HUES6 (cell line): ENCODE results near the gene B3GAT1.
"Not testable (repeated sequence)": the region's sequence is repeated elsewhere in the genome, so short reads cannot be mapped to it uniquely, and the experiment has no call there.

Source experiments
- H3K27ac ChIP-seq: 2 replicates; pipeline ENCODE4 v1.7.0; 2013; ENCODE audit warnings: low read depth, mild to moderate bottlenecking, low read length, inconsistent platforms
- H3K27me3 ChIP-seq: 2 replicates; pipeline ENCODE4 v1.6.1; 2013; ENCODE audit warnings: low read length; ENCODE audit not compliant: control insufficient read depth, insufficient read depth
- H3K36me3 ChIP-seq: 2 replicates; pipeline ENCODE4 v1.6.1; 2013; ENCODE audit warnings: low read length; ENCODE audit not compliant: control insufficient read depth, insufficient read depth
- H3K4me1 ChIP-seq: 2 replicates; pipeline ENCODE4 v1.6.1; 2013; ENCODE audit warnings: low read length; ENCODE audit not compliant: control insufficient read depth, insufficient read depth
- H3K4me3 ChIP-seq: 2 replicates; pipeline ENCODE4 v1.5.1; 2013; ENCODE audit warnings: low read depth, low read length
- H3K9ac ChIP-seq: one replicate; pipeline ENCODE4 v1.6.1; 2013; ENCODE audit warnings: mild to moderate bottlenecking, low read length
- H3K9me3 ChIP-seq: 2 replicates; pipeline ENCODE4 v1.6.1; 2013; ENCODE audit warnings: low read depth, low read length; ENCODE audit not compliant: control insufficient read depth, insufficient read depth

Gene B3GAT1

DNA sequence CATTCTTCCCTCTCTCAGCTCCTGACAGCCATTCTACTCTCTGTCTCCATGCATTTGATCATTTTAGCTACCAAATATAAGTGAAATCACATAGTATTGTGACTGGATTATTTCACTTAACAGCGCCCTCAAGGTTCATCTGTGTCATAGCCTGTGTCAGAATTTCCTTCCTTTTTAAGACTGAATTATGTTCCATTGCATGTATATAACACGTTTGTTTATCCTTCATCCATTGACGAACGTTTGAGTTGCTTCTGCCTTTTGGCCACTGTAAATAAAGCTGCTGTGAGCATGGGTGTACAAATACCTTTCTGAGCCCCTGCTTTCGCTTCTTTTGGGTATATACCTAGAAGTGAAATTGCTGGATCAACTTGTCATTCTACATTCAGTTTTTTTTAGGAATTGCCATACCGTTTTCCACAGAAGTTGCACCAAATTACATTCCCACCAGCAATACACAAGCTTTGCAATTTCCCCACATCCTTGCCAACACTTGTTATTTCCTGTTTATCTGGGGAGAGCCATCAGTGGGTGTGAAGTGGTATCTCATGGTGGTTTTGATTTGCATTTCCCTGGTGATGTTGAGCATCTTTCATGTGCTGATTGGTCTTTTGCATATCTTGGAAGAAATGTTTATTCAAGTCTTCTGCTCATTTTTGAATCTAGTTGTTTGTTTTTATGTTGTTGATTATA, 62.8 kb downstream of the B3GAT1 start:
- Histone ChIP-seq H3K9ac (no peak overlapping the region), H3K27ac (no peak overlapping the region), H3K27me3 (no peaks in the 10 kb centered on the region), H3K4me1 (peaks cover 20% of the 10 kb centered on the region), H3K36me3 (no peaks in the 10 kb centered on the region), H3K9me3 (no peaks in the 10 kb centered on the region), H3K4me3 (no peak overlapping the region)

DNA sequence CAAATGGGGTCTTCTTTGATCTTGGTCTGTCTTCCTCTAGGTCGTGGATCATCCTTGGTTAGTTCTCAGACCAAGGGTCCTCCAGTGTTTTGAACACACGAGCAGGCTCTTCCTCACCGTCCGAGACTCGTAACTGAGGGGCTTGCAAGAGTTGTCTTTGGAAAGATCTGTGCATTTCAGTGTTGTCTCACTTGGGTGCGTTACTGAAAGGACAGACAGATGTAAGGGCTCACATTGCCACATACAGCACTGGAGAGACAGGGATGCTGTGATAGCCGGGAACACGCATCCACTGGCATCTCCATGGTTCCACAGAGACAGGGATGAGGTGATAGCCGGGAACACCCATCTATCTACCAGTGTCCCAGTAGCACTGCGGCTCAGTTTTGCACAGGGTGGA, 64.6 kb downstream of the B3GAT1 start:
- Histone ChIP-seq H3K4me1 (peaks cover 20% of the 10 kb centered on the region), H3K4me3 (no peak overlapping the region), H3K27ac (no peak overlapping the region), H3K27me3 (peaks cover 6% of the 10 kb centered on the region; the same call in 1 of the 2 replicates), H3K36me3 (no peaks in the 10 kb centered on the region), H3K9me3 (no peaks in the 10 kb centered on the region), H3K9ac (no peak overlapping the region)

- Histone ChIP-seq H3K36me3 (no peaks in the 10 kb centered on the region), H3K9me3 (no peaks in the 10 kb centered on the region), H3K4me1 (peaks cover 20% of the 10 kb centered on the region), H3K27me3 (peaks cover 6% of the 10 kb centered on the region; the same call in 1 of the 2 replicates), H3K4me3 (no peak overlapping the region), H3K27ac (no peak overlapping the region), H3K9ac (no peak overlapping the region)
Measured at GRCh38 chr11:134346976-134347350, 65.1 kb downstream of the B3GAT1 start.

DNA sequence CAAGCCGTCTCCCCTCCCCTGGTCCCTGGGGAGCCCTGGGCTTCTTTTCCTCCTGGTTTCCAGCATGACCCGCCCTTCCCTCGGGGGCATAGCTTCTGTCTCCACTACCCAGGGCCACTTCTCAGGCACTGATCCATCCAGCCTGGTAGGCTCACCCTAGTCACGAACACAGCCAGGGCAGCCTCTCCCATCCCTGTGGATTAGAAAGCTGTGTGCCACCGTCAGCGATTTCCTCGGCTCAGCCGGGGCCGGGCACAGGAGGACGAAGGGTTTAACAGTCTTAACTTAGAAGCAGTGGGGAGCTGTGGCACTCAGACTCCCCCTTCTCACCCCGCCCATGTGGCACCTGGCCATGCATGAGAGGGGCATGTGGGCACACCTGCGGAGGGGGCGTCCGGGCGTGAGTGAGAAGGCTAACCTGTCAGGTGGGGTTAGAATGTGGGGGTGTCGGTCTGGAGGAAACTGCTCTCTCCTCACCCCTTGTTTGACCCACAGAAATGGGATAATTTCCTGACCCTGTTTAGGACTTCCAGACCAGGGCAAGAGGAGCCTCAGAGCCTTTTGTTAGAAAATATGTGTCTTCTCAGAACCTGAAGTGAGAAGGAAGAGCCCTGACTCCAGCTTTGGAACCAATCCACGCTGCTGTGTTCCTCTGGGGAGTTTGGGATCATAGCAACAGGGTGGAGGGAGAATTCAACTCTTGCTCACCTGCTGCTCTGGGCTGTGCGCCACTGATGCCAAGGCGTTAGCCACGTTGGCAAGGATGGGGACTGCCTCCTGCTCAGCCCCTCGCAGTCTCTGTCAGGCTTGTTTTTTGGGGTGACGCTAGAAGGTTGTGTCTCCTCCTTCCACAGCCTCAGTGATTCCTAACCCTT, 65.7 kb downstream of the B3GAT1 start:
- H3K9me3 ChIP-seq: no peaks in the 10 kb centered on the region
- no peaks in the 10 kb centered on the region for H3K36me3 ChIP-seq
- H3K27me3 ChIP-seq: peaks cover 6% of the 10 kb centered on the region; the same call in 1 of the 2 replicates
- H3K9ac ChIP-seq: no peak overlapping the region
- no peak overlapping the region for H3K27ac ChIP-seq
- no peak overlapping the region for H3K4me3 ChIP-seq
- peaks cover 20% of the 10 kb centered on the region for H3K4me1 ChIP-seq

DNA sequence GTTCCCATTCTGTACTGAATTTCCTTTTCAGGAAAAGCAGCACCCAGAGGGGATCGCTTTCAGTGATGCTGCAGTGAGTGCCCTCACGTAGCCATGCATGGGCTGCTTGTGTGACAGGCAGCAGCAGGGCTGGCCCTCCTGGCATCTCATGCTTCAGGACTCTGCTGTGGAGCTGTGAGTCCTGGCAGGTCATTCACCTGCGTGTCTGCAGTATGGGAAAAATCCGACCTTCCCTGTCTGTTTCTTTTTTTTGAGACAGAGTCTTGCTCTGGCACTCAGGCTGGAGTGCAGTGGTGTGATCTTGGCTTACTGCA, 66.8 kb downstream of the B3GAT1 start:
- no peaks in the 10 kb centered on the region for H3K36me3 ChIP-seq
- H3K4me3 ChIP-seq: no peak overlapping the region
- H3K27ac ChIP-seq: no peak overlapping the region
- no peaks in the 10 kb centered on the region for H3K9me3 ChIP-seq
- H3K4me1 ChIP-seq: peaks cover 17% of the 10 kb centered on the region
- H3K27me3 ChIP-seq: peaks cover 6% of the 10 kb centered on the region; the same call in 1 of the 2 replicates
- H3K9ac ChIP-seq: no peak overlapping the region

DNA sequence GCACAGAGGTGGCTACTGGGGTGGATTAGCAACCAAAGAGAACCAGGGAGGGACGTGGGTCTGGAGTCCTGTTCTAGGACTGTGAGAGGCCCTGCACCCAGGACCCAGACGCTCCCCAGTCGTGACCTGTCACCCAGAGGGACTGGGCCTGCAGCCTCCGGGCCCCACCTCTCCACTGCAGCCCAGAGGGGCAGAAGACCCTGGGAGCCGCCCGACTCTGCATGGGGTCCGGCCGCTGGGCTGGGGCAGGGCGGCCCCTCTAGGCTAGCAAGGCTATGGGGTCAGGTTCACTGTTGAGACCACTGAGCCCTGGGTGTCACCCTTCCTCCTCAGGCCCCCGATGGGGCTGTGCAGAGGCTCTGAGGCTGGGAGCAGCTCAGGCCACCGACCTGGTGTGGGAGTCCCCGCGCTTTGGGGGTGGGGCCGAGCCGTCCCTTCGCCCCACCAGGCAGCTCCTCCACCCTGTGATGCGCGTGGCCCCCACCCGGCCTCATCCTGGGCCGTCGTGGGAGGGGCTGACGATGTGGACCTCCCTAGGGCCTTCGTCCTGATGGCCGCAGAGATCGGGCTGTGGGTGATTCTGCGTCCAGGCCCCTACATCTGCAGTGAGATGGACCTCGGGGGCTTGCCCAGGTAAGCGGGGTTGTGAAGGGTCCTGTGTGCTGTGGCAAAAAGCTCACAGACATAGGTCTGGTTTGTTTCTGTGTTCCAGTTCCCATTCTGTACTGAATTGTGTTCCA, 67.4 kb downstream of the B3GAT1 start:
- H3K4me3 ChIP-seq, H3K27ac ChIP-seq, H3K27me3 ChIP-seq, H3K9ac ChIP-seq, H3K36me3 ChIP-seq, H3K9me3 ChIP-seq: not testable (repeated sequence)
- peaks cover 12% of the 10 kb centered on the region for H3K4me1 ChIP-seq

DNA sequence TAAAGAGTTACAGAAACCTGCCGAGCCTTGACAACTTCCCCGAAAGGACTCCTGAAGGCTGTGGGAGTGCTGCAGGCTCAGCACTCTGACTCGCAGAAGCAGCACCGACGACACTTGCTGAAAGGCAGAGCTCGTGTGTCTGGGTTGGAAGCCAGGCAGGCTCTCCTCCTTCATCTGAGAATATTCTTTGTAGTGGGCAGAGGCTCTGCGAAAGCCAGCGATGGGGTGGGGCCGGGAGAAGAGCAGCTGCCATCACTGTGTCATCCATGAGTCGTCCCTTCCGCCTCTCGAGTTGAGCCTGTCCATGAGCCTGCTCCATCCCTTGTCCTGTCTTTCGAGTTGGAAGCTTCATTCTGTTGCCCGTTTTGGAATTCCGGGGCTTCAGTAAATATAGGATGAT, 68.4 kb downstream of the B3GAT1 start:
- H3K27me3 ChIP-seq: peaks cover 6% of the 10 kb centered on the region; the same call in 1 of the 2 replicates
- peaks cover 2% of the 10 kb centered on the region; the same call in 1 of the 2 replicates for H3K4me1 ChIP-seq
- H3K9me3 ChIP-seq: no peaks in the 10 kb centered on the region
- no peak overlapping the region for H3K4me3 ChIP-seq
- no peak overlapping the region for H3K27ac ChIP-seq
- no peaks in the 10 kb centered on the region for H3K36me3 ChIP-seq
- H3K9ac ChIP-seq: no peak overlapping the region

- peaks cover 6% of the 10 kb centered on the region; the same call in 1 of the 2 replicates for H3K27me3 ChIP-seq
- no peak overlapping the region for H3K4me3 ChIP-seq
- H3K36me3 ChIP-seq: no peaks in the 10 kb centered on the region
Measured at GRCh38 chr11:134342572-134343340, 69.3 kb downstream of the B3GAT1 start.

DNA sequence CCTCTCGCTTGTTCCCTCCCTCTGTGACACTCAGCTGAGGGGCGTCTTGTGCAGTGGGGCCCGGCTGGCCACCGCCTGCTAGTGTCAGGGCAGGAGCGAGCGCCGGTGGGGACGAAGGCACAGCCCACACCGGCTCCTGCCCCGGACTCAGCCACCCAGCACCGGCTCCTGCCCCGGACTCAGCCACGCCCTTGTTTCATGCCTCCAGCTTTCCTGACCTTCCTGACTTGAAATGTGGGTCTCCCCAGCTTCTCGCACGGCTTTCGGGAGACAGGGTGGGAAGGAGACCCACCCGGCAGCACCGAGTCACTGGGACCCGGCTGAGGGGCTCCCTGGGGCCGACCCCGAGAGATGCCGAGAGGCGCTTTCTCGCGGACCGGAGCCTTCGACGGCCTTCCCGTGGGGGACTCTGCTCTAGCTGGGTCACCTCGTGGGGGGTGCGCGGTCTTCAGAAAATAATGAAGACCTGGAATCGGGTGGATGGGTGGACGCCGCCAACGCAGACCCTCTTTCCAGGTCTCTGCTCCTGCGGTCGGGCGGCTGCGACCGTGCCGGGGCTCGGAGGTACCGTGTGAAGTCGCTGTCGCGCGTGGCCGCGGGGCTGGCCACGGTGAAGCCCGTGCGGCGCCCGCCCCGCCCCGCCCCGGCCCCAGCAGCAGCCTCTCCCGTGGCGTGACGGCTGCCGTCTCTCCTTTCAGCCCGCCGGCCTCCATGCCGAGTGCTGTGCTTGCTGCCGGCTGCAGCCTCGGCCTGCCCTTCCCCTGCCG, 70.1 kb downstream of the B3GAT1 start:
- Histone ChIP-seq H3K27me3 (peaks cover 6% of the 10 kb centered on the region; the same call in 1 of the 2 replicates), H3K4me1 (no peaks in the 10 kb centered on the region; the same call in 1 of the 2 replicates), H3K36me3 (no peaks in the 10 kb centered on the region), H3K4me3 (no peak overlapping the region), H3K27ac (no peak overlapping the region), H3K9me3 (no peaks in the 10 kb centered on the region), H3K9ac (no peak overlapping the region)

More at GRCh38 chr11:134342572-134343340, 69.3 kb downstream of the B3GAT1 start:
- no peak overlapping the region for H3K27ac ChIP-seq
- H3K9ac ChIP-seq: no peak overlapping the region
- no peaks in the 10 kb centered on the region for H3K9me3 ChIP-seq
- H3K4me1 ChIP-seq: no peaks in the 10 kb centered on the region; the same call in 1 of the 2 replicates
